ENCODE measurements around the gene LMAN1L.

Gene LMAN1L

GRCh38 chr15:74857671-74858368, 45.2 kb downstream of the LMAN1L start:
- no peaks in the 10 kb centered on the region for H3K36me3 Mint-ChIP-seq
- H3K27ac Mint-ChIP-seq: peak overlapping the region; percentile 92
- no peaks in the 10 kb centered on the region for H3K27me3 Mint-ChIP-seq
- H3K4me3 Mint-ChIP-seq: no peak overlapping the region
- no peaks in the 10 kb centered on the region for H3K9me3 Mint-ChIP-seq (ENCODE audit: low read depth)
- H3K4me1 Mint-ChIP-seq (ENCODE audit: low read depth): peaks cover 36% of the 10 kb centered on the region

- no peak overlapping the region for H3K4me3 Mint-ChIP-seq
- H3K27me3 Mint-ChIP-seq: no peaks in the 10 kb centered on the region
- H3K36me3 Mint-ChIP-seq: no peaks in the 10 kb centered on the region
- peak overlapping the region; percentile 92 for H3K27ac Mint-ChIP-seq
- no peaks in the 10 kb centered on the region for H3K9me3 Mint-ChIP-seq (ENCODE audit: low read depth)
- peaks cover 36% of the 10 kb centered on the region for H3K4me1 Mint-ChIP-seq (ENCODE audit: low read depth)
Observed at GRCh38 chr15:74858369-74858740, 45.7 kb downstream of the LMAN1L start.

- H3K36me3 Mint-ChIP-seq: peaks cover 5% of the 10 kb centered on the region
- H3K27me3 Mint-ChIP-seq: no peaks in the 10 kb centered on the region
- H3K4me1 Mint-ChIP-seq (ENCODE audit: low read depth): peaks cover 60% of the 10 kb centered on the region
- no peaks in the 10 kb centered on the region for H3K9me3 Mint-ChIP-seq (ENCODE audit: low read depth)
- peak overlapping the region; percentile 27 for H3K4me3 Mint-ChIP-seq
- H3K27ac Mint-ChIP-seq: peak overlapping the region; percentile 77
Observed at GRCh38 chr15:74863239-74864056, 50.8 kb downstream of the LMAN1L start.

DNA sequence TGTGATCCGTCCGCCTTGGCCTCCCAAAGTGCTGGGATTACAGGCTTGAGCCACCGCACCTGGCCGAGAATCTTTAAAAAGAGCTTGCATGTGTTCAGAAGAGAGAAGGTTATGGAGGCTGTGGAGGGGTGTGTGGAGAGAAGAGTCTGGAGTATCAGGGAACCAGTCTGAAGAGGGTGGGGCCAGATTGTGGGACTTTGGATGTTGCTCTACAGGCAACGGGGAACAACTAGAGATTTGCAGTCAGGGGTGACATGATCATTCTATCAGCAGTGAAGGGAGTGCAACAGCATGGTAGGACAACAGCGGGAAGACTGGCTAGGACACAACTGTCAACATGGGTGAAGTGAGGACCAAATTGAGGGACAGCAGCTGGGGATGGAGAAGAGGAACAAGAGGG, 51.7 kb downstream of the LMAN1L start:
- H3K36me3 Mint-ChIP-seq: peaks cover 5% of the 10 kb centered on the region
- no peaks in the 10 kb centered on the region for H3K9me3 Mint-ChIP-seq (ENCODE audit: low read depth)
- peak overlapping the region; percentile 70 for H3K27ac Mint-ChIP-seq
- H3K27me3 Mint-ChIP-seq: no peaks in the 10 kb centered on the region
- H3K4me1 Mint-ChIP-seq (ENCODE audit: low read depth): peaks cover 61% of the 10 kb centered on the region
- no peak overlapping the region for H3K4me3 Mint-ChIP-seq

DNA sequence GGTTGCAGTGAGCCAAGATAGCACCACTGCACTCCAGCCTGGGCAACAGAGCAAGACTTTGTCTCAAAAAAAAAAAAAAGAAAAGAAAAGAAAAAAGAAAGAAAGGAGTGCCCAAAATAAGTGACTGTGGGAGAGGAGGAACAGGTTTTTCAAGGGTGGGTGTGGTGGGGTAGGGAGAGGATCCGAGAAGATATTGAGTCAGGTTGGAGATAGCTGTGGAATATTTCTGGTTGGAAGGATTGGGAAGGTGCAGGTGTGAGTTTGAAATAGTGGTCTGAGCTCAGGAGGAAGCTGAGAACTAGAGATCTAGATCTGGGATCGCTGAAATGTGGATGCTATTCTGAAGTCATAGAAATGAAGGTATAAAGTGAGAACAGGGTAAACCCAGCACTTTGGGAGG, 52.7 kb downstream of the LMAN1L start:
- peaks cover 8% of the 10 kb centered on the region for H3K36me3 Mint-ChIP-seq

DNA sequence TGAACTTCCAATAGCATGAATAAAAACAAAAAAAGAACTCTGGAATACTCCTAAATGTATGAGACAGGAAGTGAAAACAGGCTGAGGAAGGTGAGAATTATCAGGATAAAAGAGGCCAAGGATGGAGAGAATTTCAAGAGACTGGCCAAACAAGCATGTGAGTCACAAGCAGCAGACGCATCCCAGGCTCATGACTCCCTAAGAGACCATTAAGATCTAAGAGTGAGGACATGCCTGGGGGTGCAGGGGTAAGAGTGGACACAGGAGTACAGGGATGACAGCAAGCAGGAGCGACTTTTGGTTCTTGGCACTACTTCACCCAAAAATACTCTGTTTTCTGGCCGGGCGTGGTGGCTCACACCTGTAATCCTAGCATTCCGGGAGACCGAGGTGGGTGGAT, 53.5 kb downstream of the LMAN1L start:
- H3K4me3 Mint-ChIP-seq: peak overlapping the region; percentile 44
- peaks cover 74% of the 10 kb centered on the region for H3K4me1 Mint-ChIP-seq (ENCODE audit: low read depth)
- no peaks in the 10 kb centered on the region for H3K27me3 Mint-ChIP-seq
- peak overlapping the region; percentile 83 for H3K27ac Mint-ChIP-seq
- peaks cover 8% of the 10 kb centered on the region for H3K36me3 Mint-ChIP-seq
- no peaks in the 10 kb centered on the region for H3K9me3 Mint-ChIP-seq (ENCODE audit: low read depth)

More for the DNA sequence above, 52.7 kb downstream of the LMAN1L start:
- peak overlapping the region; percentile 43 for H3K27ac Mint-ChIP-seq
- H3K27me3 Mint-ChIP-seq: no peaks in the 10 kb centered on the region
- H3K4me3 Mint-ChIP-seq: no peak overlapping the region
- no peaks in the 10 kb centered on the region for H3K9me3 Mint-ChIP-seq (ENCODE audit: low read depth)
- peaks cover 67% of the 10 kb centered on the region for H3K4me1 Mint-ChIP-seq (ENCODE audit: low read depth)

- H3K4me1 Mint-ChIP-seq (ENCODE audit: low read depth): peaks cover 79% of the 10 kb centered on the region
Observed at GRCh38 chr15:74867466-74868038, 54.9 kb downstream of the LMAN1L start.

DNA sequence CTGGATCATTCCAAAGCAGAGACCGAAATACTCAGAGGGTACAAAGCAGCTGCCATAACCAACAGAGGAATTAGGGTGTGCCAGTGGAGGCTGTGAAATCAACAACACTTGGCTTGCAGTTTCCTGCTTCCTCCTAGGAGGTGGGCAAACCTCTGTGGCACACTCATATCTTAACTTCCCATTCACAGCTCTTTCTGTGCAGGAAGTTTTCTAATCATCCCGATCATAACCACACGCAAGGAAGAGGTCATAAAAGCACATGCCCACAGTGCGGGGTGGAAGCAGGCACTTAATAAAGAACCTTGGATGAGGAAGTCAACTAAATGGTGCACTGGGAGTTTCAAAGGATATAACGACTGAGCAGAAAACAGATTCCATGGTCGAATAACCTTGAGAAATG, 55.4 kb downstream of the LMAN1L start:
- H3K9me3 Mint-ChIP-seq (ENCODE audit: low read depth): no peaks in the 10 kb centered on the region
- peak overlapping the region; percentile 82 for H3K4me3 Mint-ChIP-seq
- H3K4me1 Mint-ChIP-seq (ENCODE audit: low read depth): peaks cover 83% of the 10 kb centered on the region
- H3K36me3 Mint-ChIP-seq: peaks cover 11% of the 10 kb centered on the region
- peak overlapping the region; percentile 93 for H3K27ac Mint-ChIP-seq
- H3K27me3 Mint-ChIP-seq: no peaks in the 10 kb centered on the region

More at GRCh38 chr15:74867466-74868038, 54.9 kb downstream of the LMAN1L start:
- peak overlapping the region; percentile 82 for H3K4me3 Mint-ChIP-seq
- no peaks in the 10 kb centered on the region for H3K9me3 Mint-ChIP-seq (ENCODE audit: low read depth)
- peaks cover 9% of the 10 kb centered on the region for H3K36me3 Mint-ChIP-seq
- peak overlapping the region; percentile 93 for H3K27ac Mint-ChIP-seq
- no peaks in the 10 kb centered on the region for H3K27me3 Mint-ChIP-seq

DNA sequence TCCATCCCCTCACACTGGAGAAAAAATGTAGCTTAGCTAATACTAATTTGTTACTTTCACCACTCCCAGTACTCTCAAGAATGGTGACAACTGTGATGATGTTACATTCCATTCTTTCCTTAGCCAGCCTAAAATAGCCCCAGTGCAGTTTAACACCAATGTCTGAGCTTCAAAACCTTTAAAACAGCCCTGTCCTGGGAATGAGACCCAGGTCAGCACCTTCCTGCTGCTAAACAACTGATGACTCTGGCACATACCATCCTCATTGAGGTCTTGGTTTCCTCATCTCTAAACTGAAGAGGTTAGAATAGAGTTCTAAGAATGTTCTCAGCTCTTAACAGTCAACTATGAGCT, 56.7 kb downstream of the LMAN1L start:
- Mint-ChIP-seq H3K36me3 (peaks cover 11% of the 10 kb centered on the region), H3K9me3 (ENCODE audit: low read depth) (no peaks in the 10 kb centered on the region), H3K4me3 (peak overlapping the region; percentile 96), H3K27ac (peak overlapping the region; percentile 91), H3K4me1 (ENCODE audit: low read depth) (peaks cover 80% of the 10 kb centered on the region), H3K27me3 (no peaks in the 10 kb centered on the region)

- Mint-ChIP-seq H3K4me1 (ENCODE audit: low read depth) (peaks cover 75% of the 10 kb centered on the region), H3K4me3 (peak overlapping the region; percentile 96), H3K36me3 (peaks cover 11% of the 10 kb centered on the region), H3K9me3 (ENCODE audit: low read depth) (no peaks in the 10 kb centered on the region), H3K27ac (peak overlapping the region; percentile 91), H3K27me3 (no peaks in the 10 kb centered on the region)
Observed at GRCh38 chr15:74869726-74870407, 57.2 kb downstream of the LMAN1L start.

DNA sequence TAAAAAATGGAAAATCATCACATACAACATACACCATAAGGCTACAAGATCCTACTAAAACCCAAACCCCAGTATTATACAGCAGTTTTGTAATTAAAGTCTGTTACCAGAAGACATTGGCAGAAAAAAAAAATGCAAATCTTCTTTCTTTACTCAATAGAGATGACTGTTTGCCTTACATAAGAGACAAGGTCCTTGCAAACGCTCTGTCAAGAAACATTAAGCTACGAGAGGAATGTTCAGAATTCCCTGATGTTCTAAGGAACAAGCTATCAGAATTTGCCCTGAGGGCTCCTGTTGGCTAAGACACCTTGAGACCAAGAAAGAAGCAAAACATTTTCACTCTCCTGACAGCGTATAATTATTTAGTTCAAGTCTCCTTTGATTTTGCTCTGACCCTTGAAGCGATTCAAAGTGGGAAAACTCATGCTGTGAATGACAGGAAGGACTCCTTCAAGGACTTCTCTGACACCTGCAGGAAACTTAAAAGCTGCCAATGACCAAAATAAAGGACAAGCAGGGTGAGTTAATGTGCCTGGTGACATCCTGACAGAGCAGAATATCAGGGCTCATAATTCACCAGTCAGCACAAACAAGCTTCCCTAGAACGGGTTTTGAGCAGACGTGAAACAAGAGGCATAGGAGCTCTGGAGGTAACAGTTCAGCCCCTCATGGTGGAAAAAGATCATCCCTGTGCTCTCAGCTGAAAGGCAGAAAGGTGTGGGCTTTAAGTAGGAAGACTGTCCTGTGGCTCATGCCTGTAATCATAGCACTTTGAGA, 58.0 kb downstream of the LMAN1L start:
- peak overlapping the region; percentile 91 for H3K27ac Mint-ChIP-seq
- H3K36me3 Mint-ChIP-seq: peaks cover 11% of the 10 kb centered on the region

DNA sequence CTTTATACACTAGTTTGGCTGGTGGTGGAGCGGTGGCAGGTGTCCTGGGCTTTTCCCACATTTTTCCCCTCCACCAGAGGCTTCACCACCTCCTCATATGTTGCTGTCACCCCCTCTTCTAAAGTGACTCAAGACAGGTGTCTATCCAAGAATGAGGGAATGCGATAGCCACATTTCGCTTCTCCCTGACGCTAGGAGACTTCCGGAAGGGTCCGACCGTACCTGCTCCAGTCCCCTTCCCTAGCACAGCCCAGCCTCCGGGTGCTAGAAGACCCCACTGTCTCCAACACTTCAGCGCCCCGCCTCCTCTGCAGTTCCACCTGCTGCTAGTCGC, 60.0 kb downstream of the LMAN1L start:
- Mint-ChIP-seq H3K4me1 (ENCODE audit: low read depth) (peaks cover 53% of the 10 kb centered on the region), H3K27me3 (no peaks in the 10 kb centered on the region), H3K4me3 (peak overlapping the region; percentile 96), H3K9me3 (ENCODE audit: low read depth) (no peaks in the 10 kb centered on the region), H3K36me3 (peaks cover 11% of the 10 kb centered on the region), H3K27ac (peak overlapping the region; percentile 82)

More for the DNA sequence above, 58.0 kb downstream of the LMAN1L start:
- peaks cover 71% of the 10 kb centered on the region for H3K4me1 Mint-ChIP-seq (ENCODE audit: low read depth)
- H3K9me3 Mint-ChIP-seq (ENCODE audit: low read depth): no peaks in the 10 kb centered on the region
- no peaks in the 10 kb centered on the region for H3K27me3 Mint-ChIP-seq
- peak overlapping the region; percentile 96 for H3K4me3 Mint-ChIP-seq

DNA sequence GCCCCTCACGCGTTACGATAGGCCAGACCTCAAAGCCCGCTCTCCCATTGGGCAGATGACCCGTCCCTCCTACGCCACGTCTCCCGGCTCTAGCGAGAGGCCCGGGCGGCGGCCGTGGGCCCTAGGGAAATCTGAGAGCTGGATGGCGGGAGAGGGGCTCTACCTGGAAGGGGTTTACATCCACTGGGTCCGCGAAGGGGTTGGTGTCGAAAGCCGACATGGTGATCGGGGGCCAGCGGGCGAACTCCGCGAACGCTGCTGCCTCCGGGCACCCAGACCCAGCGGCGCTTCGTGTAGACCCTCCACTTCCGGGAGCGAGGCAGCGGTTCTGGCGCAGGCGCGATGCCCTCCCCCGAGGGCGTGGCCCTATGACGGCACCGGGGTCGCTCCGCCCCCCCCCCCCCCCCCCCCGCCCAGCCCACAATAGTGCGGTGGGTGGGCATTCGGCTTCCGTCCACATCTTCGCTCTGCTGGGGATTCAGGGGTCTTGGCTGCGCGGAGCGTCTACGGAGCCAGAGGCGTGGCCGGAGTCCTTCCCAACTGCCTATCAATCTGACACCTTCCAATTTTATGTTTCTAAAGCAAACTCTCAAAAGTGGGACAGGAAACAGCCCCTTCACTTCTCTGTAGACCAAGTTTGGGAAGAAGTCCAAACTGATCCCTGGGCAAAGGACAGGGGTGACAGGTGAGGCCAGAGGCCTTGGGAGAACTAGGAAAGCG, 60.6 kb downstream of the LMAN1L start, which contains the start of gene SCAMP2:
SCAMP2 (minus strand) TSS at position 330 of the 720 bp plus-strand sequence; CDS start at position 220, 110 bp downstream.
- peak within 1 kb of the TSS; percentile 96 for H3K4me3 Mint-ChIP-seq
- H3K9me3 Mint-ChIP-seq (ENCODE audit: low read depth): no peaks in the 10 kb centered on the region
- H3K4me1 Mint-ChIP-seq (ENCODE audit: low read depth): peaks cover 48% of the 10 kb centered on the region
- H3K36me3 Mint-ChIP-seq: peaks cover 6% of the 10 kb centered on the region
- H3K27me3 Mint-ChIP-seq: no peaks in the 10 kb centered on the region
- peak within 1 kb of the TSS; percentile 87 for H3K27ac Mint-ChIP-seq
